ENCODE measurements around the gene ERC2.

Gene ERC2

DNA sequence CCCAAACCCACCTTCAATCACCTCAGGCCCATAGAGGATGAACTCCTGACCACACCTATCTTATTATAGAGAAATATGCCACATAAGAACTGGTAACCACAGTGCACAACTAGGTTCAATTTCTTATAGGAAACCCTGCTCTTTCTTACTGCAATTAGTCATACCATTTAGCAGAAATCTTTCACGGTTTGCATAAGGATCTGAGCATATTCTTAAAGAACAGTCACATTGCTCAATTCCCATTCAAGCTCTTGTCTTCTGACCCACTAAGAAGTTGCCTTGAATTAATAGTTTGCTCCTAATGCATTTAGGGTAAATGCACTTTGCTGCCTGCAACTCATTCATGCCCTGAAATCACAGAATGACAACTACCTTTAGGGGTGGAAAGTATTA lies 9.2 kb downstream of the ERC2 start:
- no peaks in the 10 kb centered on the region for H3K36me3 Mint-ChIP-seq
- no peaks in the 10 kb centered on the region for H3K9me3 Mint-ChIP-seq
- no peak for ATAC-seq
- H3K4me3 Mint-ChIP-seq, result no peak overlapping the region
- no peak overlapping the region for H3K27ac Mint-ChIP-seq
- no peak for DNase-seq (ENCODE audit: low spot score in 2 of 2)
- no peaks in the 10 kb centered on the region for H3K4me1 Mint-ChIP-seq

DNA sequence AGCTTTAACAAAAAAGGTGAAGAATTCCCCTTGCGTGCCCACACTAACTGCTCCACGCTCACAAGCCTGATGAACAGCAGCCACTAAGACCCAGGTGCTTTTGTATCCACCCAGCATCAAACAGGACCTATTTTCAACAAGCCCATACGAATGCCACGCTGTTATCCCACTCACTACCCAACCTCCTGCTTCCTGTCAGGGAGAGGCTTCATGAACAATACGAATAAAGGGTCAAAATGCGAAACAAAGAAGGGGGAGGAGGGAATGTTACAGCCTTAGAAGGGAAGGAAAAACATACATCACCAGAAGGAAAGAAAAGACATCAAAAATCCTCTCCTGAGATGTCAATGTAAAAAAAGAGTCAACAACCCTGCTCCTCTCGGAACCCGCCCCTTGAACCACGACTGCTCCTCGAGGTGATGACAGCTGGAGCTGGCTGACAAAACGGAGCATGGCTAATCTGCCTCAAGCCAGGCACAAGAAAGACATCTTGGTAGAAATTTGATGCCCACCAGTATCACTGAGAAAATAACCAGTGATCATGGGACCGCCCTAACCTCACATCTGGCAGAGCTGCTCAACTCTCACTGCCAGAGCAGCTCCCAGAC lies 9.7 kb downstream of the ERC2 start:
- no peak overlapping the region for H3K27ac Mint-ChIP-seq
- DNase-seq (ENCODE audit: low spot score in 2 of 2) (no peak), ATAC-seq (no peak)
- H3K4me3 Mint-ChIP-seq, result no peak overlapping the region
- no peaks in the 10 kb centered on the region for H3K9me3 Mint-ChIP-seq
- H3K4me1 Mint-ChIP-seq, result no peaks in the 10 kb centered on the region
- H3K36me3 Mint-ChIP-seq, result no peaks in the 10 kb centered on the region

DNA sequence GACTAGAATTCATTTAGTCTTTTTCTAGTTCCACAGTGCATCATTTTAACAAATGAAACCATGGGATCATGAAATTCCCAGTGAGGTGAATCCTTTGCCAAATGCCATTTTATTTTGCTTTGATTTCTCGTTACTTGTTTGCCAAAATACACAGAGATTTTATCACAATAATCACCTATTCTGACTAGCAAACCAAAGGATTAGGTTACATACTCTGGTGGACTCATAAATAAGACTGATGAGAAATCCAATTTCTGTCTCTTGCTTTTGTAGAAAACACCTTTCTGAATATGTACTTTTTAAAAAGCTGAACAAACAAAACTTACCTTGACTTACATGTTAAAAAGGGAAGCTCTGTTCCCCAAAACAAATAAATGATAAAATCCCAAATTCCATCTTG lies 12.2 kb downstream of the ERC2 start:
- DNase-seq (ENCODE audit: low spot score in 2 of 2) (no peak), ATAC-seq (no peak)
- no peak overlapping the region for H3K27ac Mint-ChIP-seq
- no peaks in the 10 kb centered on the region for H3K36me3 Mint-ChIP-seq
- no peaks in the 10 kb centered on the region for H3K4me1 Mint-ChIP-seq
- no peaks in the 10 kb centered on the region for H3K9me3 Mint-ChIP-seq
- H3K4me3 Mint-ChIP-seq, result no peak overlapping the region

DNA sequence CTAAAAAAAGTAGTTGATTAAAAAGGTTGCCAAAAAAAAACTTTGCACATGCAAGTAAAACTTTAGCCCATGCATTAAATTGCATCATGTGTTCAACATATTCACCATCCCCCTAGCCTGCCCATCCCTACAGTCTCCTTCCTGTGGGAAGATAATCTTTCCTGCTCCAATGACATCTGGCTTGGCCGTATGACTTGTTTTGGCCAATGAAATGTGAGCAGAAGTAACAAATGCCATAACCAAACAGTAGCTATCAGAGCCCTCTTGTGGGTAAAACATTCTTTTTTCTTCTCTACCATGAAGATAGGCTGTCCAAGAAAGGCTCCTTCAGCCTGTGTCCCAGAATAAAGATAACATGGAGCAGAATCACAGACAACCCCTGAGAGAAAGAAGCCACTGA lies 15.3 kb downstream of the ERC2 start:
- Mint-ChIP-seq H3K4me3 (no peak overlapping the region), H3K9me3 (no peaks in the 10 kb centered on the region), H3K36me3 (no peaks in the 10 kb centered on the region), H3K4me1 (no peaks in the 10 kb centered on the region), H3K27ac (no peak overlapping the region)
- DNase-seq (ENCODE audit: low spot score in 2 of 2), result no peak
- no peak for ATAC-seq

DNA sequence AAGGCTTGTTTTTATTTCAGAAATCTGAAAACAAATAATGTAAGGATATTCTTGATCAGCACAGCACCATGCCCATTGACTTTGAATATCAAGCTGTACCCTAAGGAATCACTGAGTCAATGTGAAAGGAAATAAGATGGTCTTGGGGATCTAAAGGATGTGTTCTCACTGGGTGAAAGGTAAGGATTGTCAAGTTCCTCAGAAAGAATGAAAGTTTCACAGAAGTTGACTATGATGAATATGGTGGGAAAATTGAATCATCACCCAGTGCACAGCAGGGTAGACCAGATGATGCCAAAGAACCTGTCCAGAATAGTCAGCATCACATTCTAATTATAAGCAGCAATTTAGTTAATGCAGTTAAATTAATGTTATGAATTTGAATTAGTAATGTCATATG lies 16.2 kb downstream of the ERC2 start:
- H3K27ac Mint-ChIP-seq, result no peak overlapping the region
- no peak overlapping the region for H3K4me3 Mint-ChIP-seq
- ATAC-seq (no peak), DNase-seq (ENCODE audit: low spot score in 2 of 2) (no peak)
- H3K9me3 Mint-ChIP-seq, result no peaks in the 10 kb centered on the region
- H3K4me1 Mint-ChIP-seq, result peaks cover 4% of the 10 kb centered on the region
- no peaks in the 10 kb centered on the region for H3K36me3 Mint-ChIP-seq

DNA sequence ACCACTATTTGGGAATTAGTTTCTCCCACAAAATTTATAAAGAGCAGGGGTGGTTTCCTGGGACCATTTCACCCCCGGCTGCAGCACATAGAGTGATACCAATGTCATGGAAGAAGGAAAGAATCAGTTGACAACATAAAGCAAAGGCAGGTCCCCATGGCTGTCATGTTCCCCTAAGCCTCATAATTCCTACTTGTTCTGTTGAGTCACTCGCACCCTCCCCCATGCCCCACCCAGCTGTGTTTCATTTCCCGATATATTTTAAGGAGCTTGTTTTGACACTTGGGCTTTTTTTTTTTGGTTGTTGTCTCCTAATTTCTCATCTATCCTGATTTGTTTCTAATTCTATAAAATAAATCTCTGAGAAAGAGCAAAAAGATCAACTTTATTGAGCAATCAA lies 24.9 kb downstream of the ERC2 start:
- H3K4me1 Mint-ChIP-seq, result peaks cover 6% of the 10 kb centered on the region
- peaks cover 2% of the 10 kb centered on the region for H3K9me3 Mint-ChIP-seq
- DNase-seq (ENCODE audit: low spot score in 2 of 2) (no peak), ATAC-seq (no peak)
- H3K36me3 Mint-ChIP-seq, result no peaks in the 10 kb centered on the region
- no peak overlapping the region for H3K27ac Mint-ChIP-seq
- no peak overlapping the region for H3K4me3 Mint-ChIP-seq

DNA sequence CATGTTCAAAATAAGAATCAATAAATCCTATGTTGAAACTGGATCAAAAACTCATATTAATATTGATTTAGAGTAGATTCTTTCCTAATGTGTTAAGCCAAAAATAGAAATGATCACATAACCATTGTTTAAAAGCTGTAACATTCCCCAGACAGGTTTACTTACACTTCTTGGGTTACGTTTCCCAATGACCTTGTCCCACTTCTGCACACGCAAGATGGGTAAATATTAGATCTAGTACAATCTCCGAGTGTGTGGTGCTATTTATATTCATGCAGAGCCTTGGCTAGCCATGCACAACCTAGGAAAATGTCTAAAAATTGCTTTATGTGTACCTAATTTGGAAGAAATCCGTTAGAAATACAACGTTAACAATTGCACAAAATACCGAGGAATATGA lies 39.6 kb downstream of the ERC2 start:
- Mint-ChIP-seq H3K27ac (no peak overlapping the region), H3K9me3 (no peaks in the 10 kb centered on the region), H3K4me3 (no peak overlapping the region), H3K36me3 (no peaks in the 10 kb centered on the region), H3K4me1 (no peaks in the 10 kb centered on the region)
- DNase-seq (ENCODE audit: low spot score in 2 of 2) (no peak), ATAC-seq (no peak)

DNA sequence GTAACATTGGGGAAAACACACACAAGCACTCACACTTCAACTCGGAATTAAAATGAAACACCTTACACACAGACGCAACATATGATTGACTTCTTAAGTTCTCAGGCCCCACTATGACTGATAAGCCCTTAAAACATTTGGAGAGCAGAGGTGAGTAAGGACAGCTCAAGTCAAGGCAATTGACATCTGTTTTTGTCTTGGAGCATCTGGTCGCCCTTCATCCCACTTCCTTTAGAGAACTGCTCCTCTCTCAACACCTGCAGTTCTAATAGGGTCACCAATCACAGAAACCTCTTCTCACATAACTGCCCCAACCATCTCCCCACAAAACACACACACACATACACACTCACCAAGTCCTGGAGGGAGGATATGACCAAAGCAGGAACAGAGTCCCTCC lies 43.4 kb downstream of the ERC2 start:
- Mint-ChIP-seq H3K27ac (no peak overlapping the region), H3K4me1 (no peaks in the 10 kb centered on the region), H3K9me3 (no peaks in the 10 kb centered on the region), H3K36me3 (no peaks in the 10 kb centered on the region), H3K4me3 (no peak overlapping the region)
- DNase-seq (ENCODE audit: low spot score in 2 of 2), result no peak
- no peak for ATAC-seq

DNA sequence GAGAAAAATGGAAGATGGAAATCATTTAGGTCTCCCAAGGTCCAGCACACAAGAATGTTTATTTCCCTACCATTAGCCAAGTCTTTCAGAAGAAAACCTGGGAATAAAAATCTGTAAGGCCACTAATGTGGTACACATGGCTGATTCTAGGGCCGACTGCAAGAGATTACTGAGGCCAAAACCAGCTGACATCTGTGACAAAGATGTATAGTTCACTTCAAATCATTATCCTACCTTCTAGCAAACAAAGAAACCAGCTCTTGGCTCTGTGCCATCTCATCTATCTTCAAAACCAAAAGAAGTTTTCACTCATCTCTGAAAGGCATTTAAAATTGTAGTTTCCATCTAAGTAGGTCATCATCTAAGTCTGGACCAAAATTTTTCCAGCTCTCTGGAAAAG lies 43.9 kb downstream of the ERC2 start:
- no peaks in the 10 kb centered on the region for H3K4me1 Mint-ChIP-seq
- no peak overlapping the region for H3K27ac Mint-ChIP-seq
- H3K9me3 Mint-ChIP-seq, result no peaks in the 10 kb centered on the region
- no peak overlapping the region for H3K4me3 Mint-ChIP-seq
- no peaks in the 10 kb centered on the region for H3K36me3 Mint-ChIP-seq
- ATAC-seq, result no peak
- no peak for DNase-seq (ENCODE audit: low spot score in 2 of 2)

DNA sequence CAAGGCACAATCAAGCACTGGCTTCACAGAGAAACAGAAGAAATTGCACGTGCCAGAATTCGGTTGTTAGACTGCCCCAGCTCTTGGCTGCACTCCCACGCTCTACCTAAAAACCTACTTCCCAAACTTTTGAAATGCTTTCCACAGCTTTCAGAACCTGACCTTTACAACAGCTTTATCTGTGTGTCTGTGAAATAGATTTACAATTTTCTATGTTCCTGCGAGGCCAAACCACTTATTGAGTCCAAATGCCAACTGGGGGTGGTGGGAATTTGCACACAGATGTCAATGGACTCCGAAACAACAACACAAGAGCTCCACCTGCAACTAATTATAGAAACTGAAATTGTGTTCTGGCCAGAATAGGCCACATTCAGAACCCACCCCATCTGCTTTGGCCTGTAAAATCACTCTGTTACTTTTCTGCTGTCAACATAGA lies 44.6 kb downstream of the ERC2 start:
- Mint-ChIP-seq H3K36me3 (no peaks in the 10 kb centered on the region), H3K4me3 (no peak overlapping the region), H3K27ac (no peak overlapping the region), H3K4me1 (no peaks in the 10 kb centered on the region), H3K9me3 (no peaks in the 10 kb centered on the region)
- DNase-seq (ENCODE audit: low spot score in 2 of 2) (no peak), ATAC-seq (no peak)

DNA sequence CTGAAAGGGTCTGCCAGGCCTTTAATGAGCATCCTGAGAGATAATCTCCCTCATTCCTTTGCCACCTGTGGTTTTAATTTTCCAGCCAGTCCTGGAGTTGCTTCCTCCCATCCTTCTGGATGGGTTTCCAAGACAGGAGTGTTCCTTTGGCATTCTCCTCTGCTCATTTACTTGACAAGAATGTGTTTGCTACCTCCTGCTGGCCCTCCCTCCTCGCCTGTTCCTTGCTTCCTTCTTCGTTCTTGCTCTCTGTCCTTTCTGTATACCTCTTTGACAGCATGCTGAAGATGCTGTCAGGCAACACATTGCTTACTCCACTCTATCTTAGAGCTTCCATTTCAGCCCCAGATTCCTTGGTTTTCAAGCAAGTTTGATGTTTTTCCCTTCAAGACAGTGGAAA lies 46.0 kb downstream of the ERC2 start:
- Mint-ChIP-seq H3K27ac (no peak overlapping the region), H3K36me3 (no peaks in the 10 kb centered on the region), H3K4me1 (no peaks in the 10 kb centered on the region), H3K4me3 (no peak overlapping the region), H3K9me3 (no peaks in the 10 kb centered on the region)
- no peak for ATAC-seq
- DNase-seq (ENCODE audit: low spot score in 2 of 2), result no peak

DNA sequence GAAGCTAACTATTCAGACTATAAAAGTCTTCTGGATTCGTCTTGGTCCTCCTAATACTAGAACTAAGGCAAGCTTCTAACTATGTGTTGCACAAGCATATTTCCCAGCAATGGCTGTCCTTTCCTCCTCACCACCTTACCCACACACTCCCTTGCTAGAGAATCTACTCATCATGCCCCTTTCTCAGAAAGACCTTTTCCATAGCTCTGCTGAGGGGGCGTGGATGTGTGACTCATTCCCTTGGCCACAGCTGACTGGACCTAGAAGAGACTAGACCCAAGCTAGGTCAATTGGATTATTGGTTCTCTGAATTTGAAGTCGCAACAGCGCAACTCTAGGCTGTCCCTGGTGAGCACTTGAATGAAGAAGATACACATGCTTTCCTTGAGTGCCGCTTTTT lies 47.1 kb downstream of the ERC2 start:
- Mint-ChIP-seq H3K4me1 (no peaks in the 10 kb centered on the region), H3K4me3 (no peak overlapping the region), H3K36me3 (no peaks in the 10 kb centered on the region), H3K9me3 (no peaks in the 10 kb centered on the region), H3K27ac (no peak overlapping the region)
- no peak for DNase-seq (ENCODE audit: low spot score in 2 of 2)
- no peak for ATAC-seq

DNA sequence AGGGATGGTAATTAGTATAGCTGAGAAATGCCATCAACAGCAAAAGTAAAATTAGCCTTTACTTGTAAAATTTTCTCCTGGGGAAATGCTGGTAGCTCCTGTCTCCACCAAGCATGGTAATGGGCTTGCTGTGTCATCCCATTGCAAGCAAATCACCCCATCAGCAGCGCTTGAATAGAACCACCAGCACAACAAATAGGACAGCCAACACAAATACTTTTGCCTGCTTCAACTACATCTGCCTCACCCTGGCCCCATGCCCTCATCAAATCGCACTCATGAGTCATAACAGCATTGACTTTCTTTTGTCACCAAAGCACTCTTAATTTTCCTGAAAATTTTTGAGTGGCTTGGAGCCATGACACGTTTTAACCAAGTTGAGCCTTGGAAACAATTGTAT lies 52.6 kb downstream of the ERC2 start:
- ATAC-seq (no peak), DNase-seq (ENCODE audit: low spot score in 2 of 2) (no peak)
- no peak overlapping the region for H3K27ac Mint-ChIP-seq
- H3K4me1 Mint-ChIP-seq, result no peaks in the 10 kb centered on the region
- no peaks in the 10 kb centered on the region for H3K36me3 Mint-ChIP-seq
- no peak overlapping the region for H3K4me3 Mint-ChIP-seq
- H3K9me3 Mint-ChIP-seq, result no peaks in the 10 kb centered on the region

DNA sequence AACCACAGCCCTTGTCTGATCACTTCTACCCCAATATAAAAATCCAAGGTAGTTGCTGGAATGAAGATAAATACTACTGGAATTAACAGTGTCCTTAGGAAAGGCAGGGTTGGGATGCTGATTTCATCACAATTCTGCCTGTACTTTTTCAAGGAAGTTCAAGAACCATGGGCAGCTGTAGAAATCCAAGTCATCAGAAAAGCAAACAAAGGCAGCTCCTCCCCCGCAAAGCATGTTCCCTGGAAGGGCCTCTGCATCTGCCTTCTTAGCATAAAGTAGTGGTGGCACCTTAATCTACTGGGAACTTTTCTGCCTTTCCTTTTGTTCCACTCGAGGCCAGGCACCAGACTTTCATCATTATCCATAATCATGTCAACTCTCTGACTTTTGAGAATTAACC lies 54.4 kb downstream of the ERC2 start:
- Mint-ChIP-seq H3K9me3 (no peaks in the 10 kb centered on the region), H3K27ac (no peak overlapping the region), H3K4me1 (no peaks in the 10 kb centered on the region), H3K4me3 (no peak overlapping the region), H3K36me3 (no peaks in the 10 kb centered on the region)
- DNase-seq (ENCODE audit: low spot score in 2 of 2) (no peak), ATAC-seq (no peak)

DNA sequence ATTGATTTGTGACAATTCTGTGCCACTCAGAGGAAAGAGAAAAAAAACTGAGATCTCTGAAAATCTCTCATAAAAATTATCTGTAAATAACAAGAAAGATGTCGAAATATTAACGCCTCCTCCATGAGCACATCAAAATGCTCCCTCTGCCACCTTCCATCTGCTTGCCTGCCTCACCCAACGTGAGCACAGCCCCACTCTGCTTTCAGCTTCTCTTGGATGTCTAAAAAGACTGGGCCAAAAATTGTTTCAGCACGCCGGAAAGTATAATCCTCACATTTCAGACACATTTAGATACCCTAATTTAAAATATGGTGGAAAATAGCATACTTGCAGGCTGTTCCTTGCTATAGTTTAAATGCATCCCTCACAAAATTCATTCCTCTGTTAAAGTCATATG lies 57.1 kb downstream of the ERC2 start:
- no peaks in the 10 kb centered on the region for H3K4me1 Mint-ChIP-seq
- no peak overlapping the region for H3K27ac Mint-ChIP-seq
- H3K4me3 Mint-ChIP-seq, result no peak overlapping the region
- no peak for DNase-seq (ENCODE audit: low spot score in 2 of 2)
- H3K36me3 Mint-ChIP-seq, result no peaks in the 10 kb centered on the region
- H3K9me3 Mint-ChIP-seq, result no peaks in the 10 kb centered on the region
- no peak for ATAC-seq

DNA sequence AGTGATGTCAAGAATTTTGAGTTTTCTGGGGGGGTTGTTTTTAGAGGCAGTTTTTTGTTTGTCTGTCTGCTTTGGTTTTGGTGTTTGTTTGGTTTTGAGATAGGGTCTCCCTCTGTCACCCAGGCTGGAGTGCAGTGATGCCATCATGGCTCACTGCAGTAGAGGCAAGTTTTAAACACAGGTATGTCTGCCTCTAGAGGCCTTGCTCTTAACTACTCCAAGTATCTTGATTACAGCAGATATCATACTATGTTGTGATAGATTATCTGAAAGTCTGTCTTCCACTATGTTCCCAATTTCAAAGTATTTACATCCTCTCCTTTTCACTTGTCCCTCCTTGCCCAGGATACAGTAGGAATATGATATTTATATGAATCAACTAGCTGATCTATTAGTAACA lies 57.7 kb downstream of the ERC2 start:
- Mint-ChIP-seq H3K4me1 (no peaks in the 10 kb centered on the region), H3K27ac (no peak overlapping the region), H3K9me3 (no peaks in the 10 kb centered on the region), H3K36me3 (no peaks in the 10 kb centered on the region), H3K4me3 (no peak overlapping the region)
- DNase-seq (ENCODE audit: low spot score in 2 of 2), result no peak
- ATAC-seq, result no peak

DNA sequence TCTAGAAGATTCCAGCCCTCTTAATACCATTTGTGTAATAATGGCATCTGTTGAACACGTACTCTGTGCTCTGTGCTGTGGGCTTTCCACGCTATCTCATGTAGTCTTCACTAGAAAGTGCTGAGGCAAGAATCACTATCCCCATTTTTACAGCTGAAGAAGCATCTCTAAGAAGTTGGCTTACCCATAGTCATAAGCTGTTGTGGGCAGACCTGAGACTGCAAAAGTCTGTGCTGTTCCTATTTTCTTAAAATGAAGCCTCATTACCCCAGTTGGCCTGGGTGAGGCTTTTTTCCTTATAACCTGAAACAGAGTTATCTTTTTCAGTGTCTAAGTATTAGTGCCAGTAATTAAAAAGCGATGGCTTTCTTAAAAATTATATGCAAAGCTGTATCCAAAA lies 58.5 kb downstream of the ERC2 start:
- Mint-ChIP-seq H3K36me3 (no peaks in the 10 kb centered on the region), H3K4me3 (no peak overlapping the region), H3K4me1 (no peaks in the 10 kb centered on the region), H3K27ac (no peak overlapping the region), H3K9me3 (no peaks in the 10 kb centered on the region)
- no peak for DNase-seq (ENCODE audit: low spot score in 2 of 2)
- no peak for ATAC-seq

All from stimulated activated effector memory CD8-positive, alpha-beta T cell treated with anti-CD3 and anti-CD28 coated beads, Interleukin-12 subunit alpha, Interleukin-12 subunit beta, amount 100 ng/mL, for 72 hours (primary cell).